Esophagus muscularis mucosa (tissue), 4 donors: ENCODE measurements around the gene SLC25A22.
A peak's percentile ranks its signal among the peaks of the same experiment; 100 is the strongest.

Experiments used
- EP300 ChIP-seq: sonication (generic); formaldehyde crosslinking; IDR thresholded peaks from one replicate; pipeline ENCODE4 v1.6.1; 2017; ENCODE audit warnings: antibody characterized with exemption
- POLR2A ChIP-seq: fragments of 450-650 bp; IDR thresholded peaks from one replicate; pipeline ENCODE4 v1.6.1; 2017; ENCODE audit warnings: antibody characterized with exemption, moderate library complexity, mild to moderate bottlenecking, low read depth
- POLR2AphosphoS5 ChIP-seq, 2 donors: sonication (generic); formaldehyde crosslinking; IDR thresholded peaks; one replicate each; pipeline ENCODE4 v1.6.1; 2017; ENCODE audit warnings: antibody characterized with exemption in 2 of 2
- TF ChIP-seq, protein P1 (sequence below), 3 experiments: fragments of 200-600 bp in 2 of 3; fragments of 450-650 bp in 1 of 3; sonication (generic) in 2 of 3; IDR thresholded peaks; one replicate each; pipeline ENCODE4 v1.5.1; 2017 to 2019; ENCODE audit warnings: antibody characterized with exemption in 3 of 3, mild to moderate bottlenecking in 2 of 3, moderate library complexity in 1 of 3

DNA sequence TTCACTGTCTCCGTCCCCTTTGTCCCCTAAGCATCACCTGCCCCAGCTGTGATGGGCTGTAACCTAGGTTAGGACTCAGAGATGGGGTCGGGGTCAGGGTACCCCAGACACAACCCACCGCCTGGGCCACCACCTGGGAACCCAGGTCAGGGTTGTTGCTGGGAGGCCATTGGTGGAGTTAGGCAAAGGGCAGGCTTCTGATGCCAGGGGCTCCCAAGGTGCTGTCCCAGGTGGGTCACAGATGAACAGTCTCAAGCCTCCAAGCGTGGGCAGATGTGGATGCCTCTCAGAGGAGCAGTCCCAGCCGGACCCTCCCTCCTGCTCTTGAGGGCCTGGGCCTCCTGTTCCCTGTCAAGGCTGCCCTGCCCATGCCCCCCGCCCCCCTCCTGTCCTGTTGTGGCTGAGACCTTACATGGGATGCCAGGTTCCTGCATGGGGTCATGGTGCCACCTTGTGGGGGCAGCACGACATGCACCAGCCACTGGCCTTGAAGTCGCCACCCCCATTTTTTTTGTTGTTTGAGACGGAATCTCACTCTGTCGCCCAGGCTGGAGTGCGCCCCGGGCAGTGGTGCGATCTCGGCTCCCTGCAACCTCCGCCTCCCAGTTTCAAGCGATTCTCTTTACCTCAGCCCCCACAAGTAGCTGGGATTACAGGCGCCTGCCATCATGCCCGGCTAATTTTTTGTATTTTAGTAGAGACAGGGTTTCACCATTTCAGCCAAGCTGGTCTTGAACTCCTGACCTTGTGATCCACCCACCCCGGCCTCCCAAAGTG lies 32.9 kb downstream of the SLC25A22 start:
- TF ChIP-seq, protein P1, sequence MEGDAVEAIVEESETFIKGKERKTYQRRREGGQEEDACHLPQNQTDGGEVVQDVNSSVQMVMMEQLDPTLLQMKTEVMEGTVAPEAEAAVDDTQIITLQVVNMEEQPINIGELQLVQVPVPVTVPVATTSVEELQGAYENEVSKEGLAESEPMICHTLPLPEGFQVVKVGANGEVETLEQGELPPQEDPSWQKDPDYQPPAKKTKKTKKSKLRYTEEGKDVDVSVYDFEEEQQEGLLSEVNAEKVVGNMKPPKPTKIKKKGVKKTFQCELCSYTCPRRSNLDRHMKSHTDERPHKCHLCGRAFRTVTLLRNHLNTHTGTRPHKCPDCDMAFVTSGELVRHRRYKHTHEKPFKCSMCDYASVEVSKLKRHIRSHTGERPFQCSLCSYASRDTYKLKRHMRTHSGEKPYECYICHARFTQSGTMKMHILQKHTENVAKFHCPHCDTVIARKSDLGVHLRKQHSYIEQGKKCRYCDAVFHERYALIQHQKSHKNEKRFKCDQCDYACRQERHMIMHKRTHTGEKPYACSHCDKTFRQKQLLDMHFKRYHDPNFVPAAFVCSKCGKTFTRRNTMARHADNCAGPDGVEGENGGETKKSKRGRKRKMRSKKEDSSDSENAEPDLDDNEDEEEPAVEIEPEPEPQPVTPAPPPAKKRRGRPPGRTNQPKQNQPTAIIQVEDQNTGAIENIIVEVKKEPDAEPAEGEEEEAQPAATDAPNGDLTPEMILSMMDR (IDR thresholded peaks at IDR 0.05) = peak; percentile 35 to 76 (median 63)
- TF ChIP-seq POLR2AphosphoS5 (IDR thresholded peaks at IDR 0.05) = no peak
- TF ChIP-seq POLR2A = no peak
- no peak for TF ChIP-seq EP300
